Measurements from ENCODE around the gene ACAT1.
"Not testable (repeated sequence)": the region's sequence is repeated elsewhere in the genome, so short reads cannot be mapped to it uniquely, and the experiment has no call there.

The ACAT1 gene

GRCh38 chr11:108121274-108122155, at the start of gene ACAT1:
TSS of gene ACAT1 (plus strand) at chr11:108121567. CDS start at chr11:108121607, 40 bp downstream.
- peak; percentile 97 for DNase-seq

- DNase-seq: no peak
Measured at GRCh38 chr11:108084811-108085210, 36.6 kb upstream of the ACAT1 start.

GRCh38 chr11:108085672-108086071, 35.7 kb upstream of the ACAT1 start:
- no peak for DNase-seq

- no peak for DNase-seq
Measured at GRCh38 chr11:108092134-108092533, 29.2 kb upstream of the ACAT1 start.

GRCh38 chr11:108093128-108093904, 28.1 kb upstream of the ACAT1 start:
- no peak for DNase-seq

GRCh38 chr11:108097179-108097578, 24.2 kb upstream of the ACAT1 start:
- no peak for DNase-seq

GRCh38 chr11:108101090-108101775, 20.1 kb upstream of the ACAT1 start:
- DNase-seq: no peak

GRCh38 chr11:108111126-108111525, 10.2 kb upstream of the ACAT1 start:
- no peak for DNase-seq

- DNase-seq: no peak
Measured at GRCh38 chr11:108112057-108112456, 9.3 kb upstream of the ACAT1 start.

GRCh38 chr11:108115500-108116140, 5.7 kb upstream of the ACAT1 start:
- DNase-seq: peak; percentile 88

GRCh38 chr11:108117746-108118371, 3.5 kb upstream of the ACAT1 start:
- DNase-seq: no peak

- not testable (repeated sequence) for DNase-seq
Measured at GRCh38 chr11:108120936-108121273, 462 bp upstream of the ACAT1 start.

GRCh38 chr11:108122166-108122628, 830 bp downstream of the ACAT1 start:
- no peak for DNase-seq

GRCh38 chr11:108125096-108125495, 3.7 kb downstream of the ACAT1 start:
- DNase-seq: no peak

GRCh38 chr11:108128772-108129171, 7.4 kb downstream of the ACAT1 start:
- DNase-seq: no peak

- no peak for DNase-seq
Measured at GRCh38 chr11:108131993-108132392, 10.6 kb downstream of the ACAT1 start.

GRCh38 chr11:108132993-108133538, 11.7 kb downstream of the ACAT1 start:
- not testable (repeated sequence) for DNase-seq

- no peak for DNase-seq
Measured at GRCh38 chr11:108135845-108136544, 14.6 kb downstream of the ACAT1 start.

GRCh38 chr11:108137212-108137611, 15.8 kb downstream of the ACAT1 start:
- no peak for DNase-seq

- no peak for DNase-seq
Measured at GRCh38 chr11:108142304-108142703, 20.9 kb downstream of the ACAT1 start.

- DNase-seq: no peak
Measured at GRCh38 chr11:108144615-108145014, 23.2 kb downstream of the ACAT1 start.
